ENCODE measurements around the gene TIGD2.

The TIGD2 gene

DNA sequence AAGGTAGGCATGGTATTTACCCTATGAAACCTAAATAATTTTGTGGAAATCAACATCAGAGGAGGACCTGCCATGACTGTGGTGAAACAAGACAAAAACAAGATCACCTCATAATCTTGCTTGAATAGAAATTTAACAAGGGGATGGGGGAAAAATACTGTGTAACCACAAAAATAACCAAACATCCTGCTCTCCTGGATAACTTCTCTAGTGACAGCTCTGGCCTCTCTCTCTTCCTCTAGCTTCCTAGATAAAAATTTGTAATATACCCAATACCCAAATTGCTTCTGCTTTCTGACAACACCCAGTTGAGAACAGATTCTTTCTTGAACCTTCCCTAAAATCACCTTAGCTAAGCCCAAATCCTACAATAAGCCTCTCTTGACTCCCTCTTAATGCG is 11.9 kb upstream of the TIGD2 start:
- DNase-seq (ENCODE audit: low spot score) = no peak
- Histone ChIP-seq H3K9me3 (ENCODE audit: severe bottlenecking) (no peaks in the 10 kb centered on the region), H3K36me3 (ENCODE audit: low read depth) (no peaks in the 10 kb centered on the region), H3K4me1 (ENCODE audit: insufficient read depth, poor library complexity, severe bottlenecking) (no peaks in the 10 kb centered on the region), H3K27me3 (ENCODE audit: insufficient read depth, poor library complexity, severe bottlenecking) (no peaks in the 10 kb centered on the region), H3K4me3 (ENCODE audit: severe bottlenecking) (no peak overlapping the region), H3K27ac (ENCODE audit: poor library complexity, severe bottlenecking) (no peak overlapping the region)
- TF ChIP-seq, protein P1, sequence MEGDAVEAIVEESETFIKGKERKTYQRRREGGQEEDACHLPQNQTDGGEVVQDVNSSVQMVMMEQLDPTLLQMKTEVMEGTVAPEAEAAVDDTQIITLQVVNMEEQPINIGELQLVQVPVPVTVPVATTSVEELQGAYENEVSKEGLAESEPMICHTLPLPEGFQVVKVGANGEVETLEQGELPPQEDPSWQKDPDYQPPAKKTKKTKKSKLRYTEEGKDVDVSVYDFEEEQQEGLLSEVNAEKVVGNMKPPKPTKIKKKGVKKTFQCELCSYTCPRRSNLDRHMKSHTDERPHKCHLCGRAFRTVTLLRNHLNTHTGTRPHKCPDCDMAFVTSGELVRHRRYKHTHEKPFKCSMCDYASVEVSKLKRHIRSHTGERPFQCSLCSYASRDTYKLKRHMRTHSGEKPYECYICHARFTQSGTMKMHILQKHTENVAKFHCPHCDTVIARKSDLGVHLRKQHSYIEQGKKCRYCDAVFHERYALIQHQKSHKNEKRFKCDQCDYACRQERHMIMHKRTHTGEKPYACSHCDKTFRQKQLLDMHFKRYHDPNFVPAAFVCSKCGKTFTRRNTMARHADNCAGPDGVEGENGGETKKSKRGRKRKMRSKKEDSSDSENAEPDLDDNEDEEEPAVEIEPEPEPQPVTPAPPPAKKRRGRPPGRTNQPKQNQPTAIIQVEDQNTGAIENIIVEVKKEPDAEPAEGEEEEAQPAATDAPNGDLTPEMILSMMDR (IDR thresholded peaks at IDR 0.05; ENCODE audit: poor library complexity, severe bottlenecking) = no peak
- no peak for ATAC-seq (ENCODE audit: low read depth)

GRCh38 chr4:89100853-89101252 is 10.5 kb upstream of the TIGD2 start:
- no peak overlapping the region for H3K27ac ChIP-seq (ENCODE audit: poor library complexity, severe bottlenecking)
- TF ChIP-seq, protein P1 (IDR thresholded peaks at IDR 0.05; ENCODE audit: poor library complexity, severe bottlenecking) = no peak
- H3K4me3 ChIP-seq (ENCODE audit: severe bottlenecking) = no peak overlapping the region
- H3K27me3 ChIP-seq (ENCODE audit: insufficient read depth, poor library complexity, severe bottlenecking) = no peaks in the 10 kb centered on the region
- no peak for DNase-seq (ENCODE audit: low spot score)
- no peaks in the 10 kb centered on the region for H3K9me3 ChIP-seq (ENCODE audit: severe bottlenecking)
- no peaks in the 10 kb centered on the region for H3K36me3 ChIP-seq (ENCODE audit: low read depth)
- no peak for ATAC-seq (ENCODE audit: low read depth)
- no peaks in the 10 kb centered on the region for H3K4me1 ChIP-seq (ENCODE audit: insufficient read depth, poor library complexity, severe bottlenecking)

DNA sequence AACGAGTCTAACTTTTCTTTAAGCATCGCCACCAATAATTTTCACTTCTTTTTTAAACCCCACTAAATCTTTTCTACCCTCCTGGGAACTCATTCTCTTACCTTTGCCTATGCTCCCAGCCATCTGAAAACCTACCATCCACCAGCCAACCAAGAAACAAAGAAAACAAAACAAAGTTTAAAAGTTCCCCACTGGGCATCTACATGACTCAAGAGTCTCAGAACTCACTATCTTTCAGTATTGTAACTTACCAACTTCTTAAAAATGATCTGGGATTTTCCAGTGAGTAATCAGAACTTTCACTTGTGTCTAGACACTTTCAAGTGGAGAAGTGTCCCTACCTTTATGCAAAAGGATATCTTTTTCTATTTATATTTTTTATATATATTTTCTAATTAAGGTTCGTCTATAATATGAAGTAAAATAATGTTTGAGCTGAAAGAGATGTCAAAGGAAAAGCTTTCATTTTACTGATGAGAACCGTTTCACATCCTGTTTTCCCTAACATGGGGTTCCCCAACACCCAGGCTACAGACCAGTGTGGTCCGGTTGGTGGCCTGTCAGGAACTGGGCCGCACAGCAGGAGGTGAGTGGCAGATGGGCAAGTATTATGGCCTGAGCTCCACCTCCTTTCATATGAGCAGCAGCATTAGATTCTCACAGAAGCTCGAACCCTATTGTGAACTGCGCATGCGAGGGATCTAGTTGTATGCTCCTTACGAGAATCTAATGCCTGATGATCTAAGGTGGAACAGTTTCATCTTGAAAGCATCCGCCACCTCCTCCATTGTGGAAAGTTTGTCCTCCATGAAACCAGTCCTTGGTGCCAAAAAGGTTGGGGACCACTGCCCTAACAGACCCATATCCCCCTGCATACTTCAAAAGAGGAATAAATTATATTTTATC is 9.8 kb upstream of the TIGD2 start:
- TF ChIP-seq, protein P1 (IDR thresholded peaks at IDR 0.05; ENCODE audit: poor library complexity, severe bottlenecking) = no peak
- H3K9me3 ChIP-seq (ENCODE audit: severe bottlenecking) = no peaks in the 10 kb centered on the region
- H3K4me1 ChIP-seq (ENCODE audit: insufficient read depth, poor library complexity, severe bottlenecking) = no peaks in the 10 kb centered on the region
- no peaks in the 10 kb centered on the region for H3K27me3 ChIP-seq (ENCODE audit: insufficient read depth, poor library complexity, severe bottlenecking)
- H3K27ac ChIP-seq (ENCODE audit: poor library complexity, severe bottlenecking) = no peak overlapping the region
- H3K4me3 ChIP-seq (ENCODE audit: severe bottlenecking) = no peak overlapping the region
- DNase-seq (ENCODE audit: low spot score) (no peak), ATAC-seq (ENCODE audit: low read depth) (no peak)
- no peaks in the 10 kb centered on the region for H3K36me3 ChIP-seq (ENCODE audit: low read depth)

- DNase-seq (ENCODE audit: low spot score) = no peak
- ATAC-seq (ENCODE audit: low read depth) = no peak
- Histone ChIP-seq H3K4me3 (ENCODE audit: severe bottlenecking) (no peak overlapping the region), H3K9me3 (ENCODE audit: severe bottlenecking) (no peaks in the 10 kb centered on the region), H3K4me1 (ENCODE audit: insufficient read depth, poor library complexity, severe bottlenecking) (no peaks in the 10 kb centered on the region), H3K36me3 (ENCODE audit: low read depth) (no peaks in the 10 kb centered on the region), H3K27ac (ENCODE audit: poor library complexity, severe bottlenecking) (no peak overlapping the region), H3K27me3 (ENCODE audit: insufficient read depth, poor library complexity, severe bottlenecking) (peaks cover 9% of the 10 kb centered on the region)
- TF ChIP-seq, protein P1 (IDR thresholded peaks at IDR 0.05; ENCODE audit: poor library complexity, severe bottlenecking) = no peak
Measured at GRCh38 chr4:89105726-89106125, 5.6 kb upstream of the TIGD2 start.

GRCh38 chr4:89108091-89108490 is 3.2 kb upstream of the TIGD2 start:
- no peak for ATAC-seq (ENCODE audit: low read depth)
- Histone ChIP-seq H3K27ac (ENCODE audit: poor library complexity, severe bottlenecking) (no peak overlapping the region), H3K9me3 (ENCODE audit: severe bottlenecking) (no peaks in the 10 kb centered on the region), H3K36me3 (ENCODE audit: low read depth) (peaks cover 7% of the 10 kb centered on the region), H3K4me1 (ENCODE audit: insufficient read depth, poor library complexity, severe bottlenecking) (peaks cover 8% of the 10 kb centered on the region), H3K27me3 (ENCODE audit: insufficient read depth, poor library complexity, severe bottlenecking) (peaks cover 12% of the 10 kb centered on the region), H3K4me3 (ENCODE audit: severe bottlenecking) (no peak overlapping the region)
- TF ChIP-seq, protein P1 (IDR thresholded peaks at IDR 0.05; ENCODE audit: poor library complexity, severe bottlenecking) = no peak
- DNase-seq (ENCODE audit: low spot score) = no peak
